A673 (cell line): Measurements from ENCODE around the gene TRAK1. TPM values are rescaled to one million over a fixed set of nuclear protein-coding genes. Genes with fewer than 3 reads are reported as not detected.

Experiments used
- BruUV-seq: library from RNA; stranded (reverse); fragments of 400-500 nt; replicated peaks from 2 replicates; lab custom pipeline; 2021; lab: Mats Ljungman, UMichigan
- CTCF ChIA-PET: fragments of 300-600 bp; sonication (Branson Sonifier 250); formaldehyde crosslinking; loops from one replicate; lab custom pipeline; 2022; ENCODE audit warnings: antibody characterized with exemption; lab: Charles Lee
- POLR2A ChIA-PET: fragments of 300-600 bp; sonication (Branson Sonifier 250); formaldehyde crosslinking; loops from one replicate; lab custom pipeline; 2022; ENCODE audit warnings: antibody characterized with exemption; ENCODE audit not compliant: low non-redundant PET; lab: Charles Lee
- DNase-seq: peaks from one replicate; pipeline ENCODE4 v3.0.0-alpha.2; 2015; ENCODE audit warnings: low spot score
- H3K27ac ChIP-seq: fragments of 200-600 bp; sonication (generic); 2 replicates; pipeline ENCODE4 v1.5.1; 2016; ENCODE audit warnings: mixed run types, low read depth, mild to moderate bottlenecking, mixed read lengths, antibody characterized with exemption, low read length; ENCODE audit not compliant: poor library complexity, severe bottlenecking
- H3K27me3 ChIP-seq: fragments of 200-600 bp; sonication (generic); replicated peaks from 2 replicates; pipeline ENCODE4 v1.6.1; 2017; ENCODE audit warnings: mixed run types, low read depth, mild to moderate bottlenecking, mixed read lengths, antibody characterized with exemption, low read length; ENCODE audit not compliant: insufficient read depth, poor library complexity
- H3K36me3 ChIP-seq: fragments of 200-600 bp; sonication (generic); 2 replicates; pipeline ENCODE4 v1.6.1; 2016; ENCODE audit warnings: mixed run types, mild to moderate bottlenecking, mixed read lengths, antibody characterized with exemption, low read length; ENCODE audit not compliant: insufficient read depth, poor library complexity, severe bottlenecking
- H3K4me1 ChIP-seq: fragments of 200-600 bp; sonication (generic); 2 replicates; pipeline ENCODE4 v1.6.1; 2017; ENCODE audit warnings: mixed run types, mild to moderate bottlenecking, mixed read lengths, antibody characterized with exemption, low read length; ENCODE audit not compliant: insufficient read depth, poor library complexity, severe bottlenecking
- H3K4me3 ChIP-seq: fragments of 200-600 bp; sonication (generic); 2 replicates; pipeline ENCODE4 v1.5.1; 2016; ENCODE audit warnings: low read depth, mixed run types, mild to moderate bottlenecking, mixed read lengths, low read length; ENCODE audit not compliant: poor library complexity, severe bottlenecking
- H3K9me3 ChIP-seq: fragments of 200-600 bp; sonication (generic); 2 replicates; pipeline ENCODE4 v1.6.1; 2016; ENCODE audit warnings: mixed run types, low read depth, mild to moderate bottlenecking, mixed read lengths, antibody characterized with exemption, low read length; ENCODE audit not compliant: poor library complexity, severe bottlenecking
- CTCF ChIP-seq: fragments of 300-800, 200-600 bp; sonication (generic); conservative IDR thresholded peaks from 2 replicates; pipeline ENCODE4 v1.5.1; 2017; ENCODE audit warnings: low read depth, mild to moderate bottlenecking, antibody characterized with exemption, low read length, moderate library complexity, mixed read lengths
- EZH2 ChIP-seq: fragments of 200-600 bp; sonication (generic); IDR thresholded peaks from 2 replicates; pipeline ENCODE4 v1.6.1; 2017; ENCODE audit warnings: borderline replicate concordance, low read depth, mild to moderate bottlenecking, mixed read lengths, antibody characterized with exemption, low read length; ENCODE audit not compliant: poor library complexity, severe bottlenecking
- intact Hi-C: fragments of 100-400 bp; cut with micrococcal nuclease; formaldehyde crosslinking; loops from one replicate; pipeline ENCODE4 v1.10.0; 2022; ENCODE audit not compliant: unreplicated experiment
- total RNA-seq: library from RNA; stranded (reverse); gene quantifications from 2 replicates; pipeline ENCODE4 v1.2.3, GENCODE V29; 2021

Gene TRAK1
- total RNA-seq, 1 experiment from 2014 or later: 16.3 TPM

- POLR2A ChIA-PET: no interaction called here
- BruUV-seq: no TSS peak
- intact Hi-C loops: no loop called here
Observed at GRCh38 chr3:42188376-42188775, 97.2 kb downstream of the TRAK1 start.

GRCh38 chr3:42189001-42189460 lies 97.9 kb downstream of the TRAK1 start:
- TF ChIP-seq CTCF (no peak), EZH2 (no peak)
- intact Hi-C loops: no loop called here
- no peak for DNase-seq
- H3K4me1 ChIP-seq: no peaks in the 10 kb centered on the region
- ChIA-PET CTCF (no interaction called here), POLR2A (no interaction called here)
- H3K27me3 ChIP-seq: no peaks in the 10 kb centered on the region
- BruUV-seq: no TSS peak
- no peak overlapping the region for H3K27ac ChIP-seq
- H3K4me3 ChIP-seq: no peak overlapping the region
- no peaks in the 10 kb centered on the region for H3K36me3 ChIP-seq
- no peaks in the 10 kb centered on the region for H3K9me3 ChIP-seq

More at GRCh38 chr3:42188376-42188775, 97.2 kb downstream of the TRAK1 start:
- no peak overlapping the region for H3K27ac ChIP-seq
- H3K27me3 ChIP-seq: no peaks in the 10 kb centered on the region
- H3K4me1 ChIP-seq: no peaks in the 10 kb centered on the region
- TF ChIP-seq EZH2: no peak
- no peak for TF ChIP-seq CTCF
- H3K4me3 ChIP-seq: no peak overlapping the region
- no peak for DNase-seq
- H3K9me3 ChIP-seq: no peaks in the 10 kb centered on the region
- CTCF ChIA-PET: no interaction called here
- no peaks in the 10 kb centered on the region for H3K36me3 ChIP-seq

- Histone ChIP-seq H3K4me1 (no peaks in the 10 kb centered on the region), H3K9me3 (no peaks in the 10 kb centered on the region), H3K27ac (no peak overlapping the region), H3K27me3 (no peaks in the 10 kb centered on the region), H3K36me3 (no peaks in the 10 kb centered on the region), H3K4me3 (no peak overlapping the region)
- intact Hi-C loops: loop anchor here (2.0 kb wide), 1 partner anchor 71 kb away; no protein-coding TSS in a partner anchor
- CTCF ChIA-PET: interaction anchor here (1.9 kb wide), 1 partner anchor 72 kb away, joined by 21 read pairs; no protein-coding TSS in a partner anchor
- no TSS peak for BruUV-seq
- no peak for TF ChIP-seq CTCF
- TF ChIP-seq EZH2: no peak
- no peak for DNase-seq
- POLR2A ChIA-PET: no interaction called here
Observed at GRCh38 chr3:42189736-42190135, 98.6 kb downstream of the TRAK1 start.
